Lower leg skin (tissue), 3 donors: ENCODE data around the gene MUC4.

ENCODE experiments used
- POLR2A ChIP-seq, 2 donors: fragments of 450-650 bp; IDR thresholded peaks; one replicate each; pipeline ENCODE4 v1.6.1; 2016 to 2017; ENCODE audit warnings: antibody characterized with exemption in 2 of 2, mild to moderate bottlenecking in 1 of 2, moderate library complexity in 1 of 2
- TF ChIP-seq, protein P1 (sequence below), 3 donors: fragments of 450-650 bp; IDR thresholded peaks; one replicate each; pipeline ENCODE4 v1.5.1; 2016; ENCODE audit warnings: antibody characterized with exemption in 3 of 3, mild to moderate bottlenecking in 3 of 3, moderate library complexity in 2 of 3

DNA sequence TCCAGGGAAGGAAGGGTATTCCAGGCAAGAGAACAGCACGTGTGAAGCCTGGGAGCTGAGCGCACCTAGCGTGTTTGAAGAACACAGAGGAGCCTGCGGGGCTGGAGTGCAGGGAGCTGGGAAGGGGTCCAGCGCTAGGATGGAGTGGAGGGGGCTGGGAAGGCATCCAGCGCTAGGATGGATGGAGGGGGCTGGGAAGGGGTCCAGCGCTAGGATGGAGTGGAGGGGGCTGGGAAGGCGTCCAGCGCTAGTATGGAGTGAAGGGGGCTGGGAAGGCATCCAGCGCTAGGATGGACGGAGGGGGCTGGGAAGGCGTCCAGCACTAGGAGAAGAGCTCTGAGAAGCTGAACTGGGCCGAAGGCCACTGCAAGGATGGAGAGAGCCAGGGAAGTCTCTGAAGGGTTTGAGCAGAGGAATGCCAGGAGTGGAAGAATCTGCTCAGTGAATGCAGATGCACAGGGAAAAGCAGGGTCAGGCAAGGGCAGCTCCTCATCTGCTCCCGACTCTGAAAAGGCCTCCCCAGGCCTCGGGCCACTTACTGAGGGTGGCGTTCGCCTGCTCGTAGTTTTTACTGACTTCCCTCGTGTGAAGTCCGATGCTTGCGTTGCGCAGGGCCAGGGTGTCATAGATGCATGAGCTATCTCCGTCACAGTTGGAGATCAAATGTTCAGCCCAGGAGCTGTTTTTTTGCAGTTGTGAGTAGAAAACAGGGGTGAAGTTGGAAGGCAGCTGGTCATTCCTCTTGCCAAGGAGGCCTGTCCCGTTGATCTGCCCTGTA lies 51.2 kb downstream of the MUC4 start:
- TF ChIP-seq, protein P1, sequence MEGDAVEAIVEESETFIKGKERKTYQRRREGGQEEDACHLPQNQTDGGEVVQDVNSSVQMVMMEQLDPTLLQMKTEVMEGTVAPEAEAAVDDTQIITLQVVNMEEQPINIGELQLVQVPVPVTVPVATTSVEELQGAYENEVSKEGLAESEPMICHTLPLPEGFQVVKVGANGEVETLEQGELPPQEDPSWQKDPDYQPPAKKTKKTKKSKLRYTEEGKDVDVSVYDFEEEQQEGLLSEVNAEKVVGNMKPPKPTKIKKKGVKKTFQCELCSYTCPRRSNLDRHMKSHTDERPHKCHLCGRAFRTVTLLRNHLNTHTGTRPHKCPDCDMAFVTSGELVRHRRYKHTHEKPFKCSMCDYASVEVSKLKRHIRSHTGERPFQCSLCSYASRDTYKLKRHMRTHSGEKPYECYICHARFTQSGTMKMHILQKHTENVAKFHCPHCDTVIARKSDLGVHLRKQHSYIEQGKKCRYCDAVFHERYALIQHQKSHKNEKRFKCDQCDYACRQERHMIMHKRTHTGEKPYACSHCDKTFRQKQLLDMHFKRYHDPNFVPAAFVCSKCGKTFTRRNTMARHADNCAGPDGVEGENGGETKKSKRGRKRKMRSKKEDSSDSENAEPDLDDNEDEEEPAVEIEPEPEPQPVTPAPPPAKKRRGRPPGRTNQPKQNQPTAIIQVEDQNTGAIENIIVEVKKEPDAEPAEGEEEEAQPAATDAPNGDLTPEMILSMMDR (IDR thresholded peaks at IDR 0.05): no peak
- TF ChIP-seq POLR2A (IDR thresholded peaks at IDR 0.05): no peak
